ENCODE results near the gene GRAMD1C.
"Not testable (repeated sequence)": the region's sequence is repeated elsewhere in the genome, so short reads cannot be mapped to it uniquely, and the experiment has no call there.

DNA sequence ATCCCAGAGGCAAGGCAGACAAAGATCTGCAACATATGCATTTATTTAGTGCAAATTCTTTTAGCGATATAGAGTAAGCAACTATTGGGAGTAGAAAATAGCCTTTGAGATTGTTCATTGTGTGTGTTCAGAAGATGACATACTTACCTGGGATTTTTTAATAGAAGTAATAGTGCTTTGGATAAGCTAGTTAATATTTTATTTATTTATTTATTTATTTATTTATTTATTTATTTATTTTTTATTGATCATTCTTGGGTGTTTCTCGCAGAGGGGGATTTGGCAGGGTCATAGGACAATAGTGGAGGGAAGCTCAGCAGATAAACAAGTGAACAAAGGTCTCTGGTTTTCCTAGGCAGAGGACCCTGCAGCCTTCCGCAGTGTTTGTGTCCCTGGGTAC lies 10.5 kb downstream of the GRAMD1C start:
- TF ChIP-seq, protein P1, sequence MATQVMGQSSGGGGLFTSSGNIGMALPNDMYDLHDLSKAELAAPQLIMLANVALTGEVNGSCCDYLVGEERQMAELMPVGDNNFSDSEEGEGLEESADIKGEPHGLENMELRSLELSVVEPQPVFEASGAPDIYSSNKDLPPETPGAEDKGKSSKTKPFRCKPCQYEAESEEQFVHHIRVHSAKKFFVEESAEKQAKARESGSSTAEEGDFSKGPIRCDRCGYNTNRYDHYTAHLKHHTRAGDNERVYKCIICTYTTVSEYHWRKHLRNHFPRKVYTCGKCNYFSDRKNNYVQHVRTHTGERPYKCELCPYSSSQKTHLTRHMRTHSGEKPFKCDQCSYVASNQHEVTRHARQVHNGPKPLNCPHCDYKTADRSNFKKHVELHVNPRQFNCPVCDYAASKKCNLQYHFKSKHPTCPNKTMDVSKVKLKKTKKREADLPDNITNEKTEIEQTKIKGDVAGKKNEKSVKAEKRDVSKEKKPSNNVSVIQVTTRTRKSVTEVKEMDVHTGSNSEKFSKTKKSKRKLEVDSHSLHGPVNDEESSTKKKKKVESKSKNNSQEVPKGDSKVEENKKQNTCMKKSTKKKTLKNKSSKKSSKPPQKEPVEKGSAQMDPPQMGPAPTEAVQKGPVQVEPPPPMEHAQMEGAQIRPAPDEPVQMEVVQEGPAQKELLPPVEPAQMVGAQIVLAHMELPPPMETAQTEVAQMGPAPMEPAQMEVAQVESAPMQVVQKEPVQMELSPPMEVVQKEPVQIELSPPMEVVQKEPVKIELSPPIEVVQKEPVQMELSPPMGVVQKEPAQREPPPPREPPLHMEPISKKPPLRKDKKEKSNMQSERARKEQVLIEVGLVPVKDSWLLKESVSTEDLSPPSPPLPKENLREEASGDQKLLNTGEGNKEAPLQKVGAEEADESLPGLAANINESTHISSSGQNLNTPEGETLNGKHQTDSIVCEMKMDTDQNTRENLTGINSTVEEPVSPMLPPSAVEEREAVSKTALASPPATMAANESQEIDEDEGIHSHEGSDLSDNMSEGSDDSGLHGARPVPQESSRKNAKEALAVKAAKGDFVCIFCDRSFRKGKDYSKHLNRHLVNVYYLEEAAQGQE (IDR thresholded peaks at IDR 0.05), result not testable (repeated sequence)
- TF ChIP-seq POLR2A (IDR thresholded peaks at IDR 0.05; ENCODE audit: low read length); JUNB (IDR thresholded peaks at IDR 0.05); MAZ (IDR thresholded peaks at IDR 0.05; ENCODE audit: borderline replicate concordance, low read depth, low read length): not testable (repeated sequence)
- TF ChIP-seq, protein P2, sequence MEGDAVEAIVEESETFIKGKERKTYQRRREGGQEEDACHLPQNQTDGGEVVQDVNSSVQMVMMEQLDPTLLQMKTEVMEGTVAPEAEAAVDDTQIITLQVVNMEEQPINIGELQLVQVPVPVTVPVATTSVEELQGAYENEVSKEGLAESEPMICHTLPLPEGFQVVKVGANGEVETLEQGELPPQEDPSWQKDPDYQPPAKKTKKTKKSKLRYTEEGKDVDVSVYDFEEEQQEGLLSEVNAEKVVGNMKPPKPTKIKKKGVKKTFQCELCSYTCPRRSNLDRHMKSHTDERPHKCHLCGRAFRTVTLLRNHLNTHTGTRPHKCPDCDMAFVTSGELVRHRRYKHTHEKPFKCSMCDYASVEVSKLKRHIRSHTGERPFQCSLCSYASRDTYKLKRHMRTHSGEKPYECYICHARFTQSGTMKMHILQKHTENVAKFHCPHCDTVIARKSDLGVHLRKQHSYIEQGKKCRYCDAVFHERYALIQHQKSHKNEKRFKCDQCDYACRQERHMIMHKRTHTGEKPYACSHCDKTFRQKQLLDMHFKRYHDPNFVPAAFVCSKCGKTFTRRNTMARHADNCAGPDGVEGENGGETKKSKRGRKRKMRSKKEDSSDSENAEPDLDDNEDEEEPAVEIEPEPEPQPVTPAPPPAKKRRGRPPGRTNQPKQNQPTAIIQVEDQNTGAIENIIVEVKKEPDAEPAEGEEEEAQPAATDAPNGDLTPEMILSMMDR (IDR thresholded peaks at IDR 0.05), result not testable (repeated sequence)
- TF ChIP-seq, protein P3, sequence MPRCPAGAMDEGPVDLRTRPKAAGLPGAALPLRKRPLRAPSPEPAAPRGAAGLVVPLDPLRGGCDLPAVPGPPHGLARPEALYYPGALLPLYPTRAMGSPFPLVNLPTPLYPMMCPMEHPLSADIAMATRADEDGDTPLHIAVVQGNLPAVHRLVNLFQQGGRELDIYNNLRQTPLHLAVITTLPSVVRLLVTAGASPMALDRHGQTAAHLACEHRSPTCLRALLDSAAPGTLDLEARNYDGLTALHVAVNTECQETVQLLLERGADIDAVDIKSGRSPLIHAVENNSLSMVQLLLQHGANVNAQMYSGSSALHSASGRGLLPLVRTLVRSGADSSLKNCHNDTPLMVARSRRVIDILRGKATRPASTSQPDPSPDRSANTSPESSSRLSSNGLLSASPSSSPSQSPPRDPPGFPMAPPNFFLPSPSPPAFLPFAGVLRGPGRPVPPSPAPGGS (IDR thresholded peaks at IDR 0.05), result not testable (repeated sequence)
